GM18520 (cell line): ENCODE measurements around the gene NEUROD2.
A peak's percentile ranks its signal among the peaks of the same experiment; 100 is the strongest.

Source experiments
- ATAC-seq: cut with Tn5 transposase; IDR thresholded peaks from one replicate; pipeline ENCODE4 v1.9.1; 2021; ENCODE audit not compliant: unreplicated experiment

NEUROD2 gene

DNA sequence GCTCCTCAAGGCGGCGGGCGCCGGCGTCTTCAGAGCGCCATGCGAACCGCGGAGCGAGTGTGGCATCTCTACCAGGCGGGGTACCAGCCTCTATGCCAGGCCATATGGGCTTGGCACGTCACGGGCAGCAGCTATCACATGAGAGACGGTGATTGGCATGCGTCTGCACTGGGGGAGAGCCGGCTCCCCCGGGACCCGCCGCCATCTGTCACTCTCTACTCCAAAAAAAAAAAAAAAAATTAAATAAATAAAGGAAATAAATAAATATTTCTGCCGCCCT lies at the start of gene NEUROD2:
NEUROD2 (minus strand) TSS at position 70 of the 280 bp plus-strand sequence. CDS start 1,321 bp downstream, outside the sequence.
- ATAC-seq, result no peak

DNA sequence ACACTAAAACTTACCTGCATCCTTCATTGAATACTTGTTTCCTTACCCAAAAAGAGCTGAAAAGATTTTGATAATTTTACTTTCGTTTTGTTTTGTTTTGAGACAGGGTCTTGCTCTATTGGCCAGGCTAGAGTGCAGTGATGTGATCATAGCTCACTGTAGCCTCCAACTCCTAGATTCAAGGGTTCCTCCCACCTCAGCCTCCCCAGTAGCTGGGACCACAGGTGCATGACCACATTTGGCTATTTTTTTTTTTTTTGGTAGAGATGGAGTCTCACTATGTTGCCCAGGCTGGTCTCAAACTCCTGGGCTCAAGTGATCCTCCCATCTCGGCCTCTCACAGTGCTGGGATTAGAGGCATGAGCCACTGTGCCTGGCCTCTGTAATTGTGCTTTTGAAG lies 47.4 kb upstream of the NEUROD2 start:
- no peak for ATAC-seq

- ATAC-seq, result no peak
Measured at GRCh38 chr17:39653662-39654331, 46.1 kb upstream of the NEUROD2 start.

DNA sequence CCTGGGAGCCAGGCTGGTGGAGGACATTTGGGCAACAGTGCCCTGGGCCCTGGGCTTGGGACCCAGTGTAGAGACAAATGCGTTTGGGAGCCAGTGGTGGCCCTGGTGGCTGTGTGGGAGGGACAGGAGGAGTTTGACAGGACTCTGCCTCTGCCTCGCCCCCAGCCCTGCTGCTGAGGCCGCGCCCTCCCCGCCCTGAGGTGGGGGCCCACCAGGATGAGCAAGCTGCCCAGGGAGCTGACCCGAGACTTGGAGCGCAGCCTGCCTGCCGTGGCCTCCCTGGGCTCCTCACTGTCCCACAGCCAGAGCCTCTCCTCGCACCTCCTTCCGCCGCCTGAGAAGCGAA lies 45.6 kb upstream of the NEUROD2 start:
- no peak for ATAC-seq

GRCh38 chr17:39652587-39653315 lies 45.0 kb upstream of the NEUROD2 start:
- ATAC-seq, result no peak

GRCh38 chr17:39651923-39652586 lies 44.3 kb upstream of the NEUROD2 start:
- no peak for ATAC-seq

GRCh38 chr17:39650121-39650579 lies 42.4 kb upstream of the NEUROD2 start:
- no peak for ATAC-seq

DNA sequence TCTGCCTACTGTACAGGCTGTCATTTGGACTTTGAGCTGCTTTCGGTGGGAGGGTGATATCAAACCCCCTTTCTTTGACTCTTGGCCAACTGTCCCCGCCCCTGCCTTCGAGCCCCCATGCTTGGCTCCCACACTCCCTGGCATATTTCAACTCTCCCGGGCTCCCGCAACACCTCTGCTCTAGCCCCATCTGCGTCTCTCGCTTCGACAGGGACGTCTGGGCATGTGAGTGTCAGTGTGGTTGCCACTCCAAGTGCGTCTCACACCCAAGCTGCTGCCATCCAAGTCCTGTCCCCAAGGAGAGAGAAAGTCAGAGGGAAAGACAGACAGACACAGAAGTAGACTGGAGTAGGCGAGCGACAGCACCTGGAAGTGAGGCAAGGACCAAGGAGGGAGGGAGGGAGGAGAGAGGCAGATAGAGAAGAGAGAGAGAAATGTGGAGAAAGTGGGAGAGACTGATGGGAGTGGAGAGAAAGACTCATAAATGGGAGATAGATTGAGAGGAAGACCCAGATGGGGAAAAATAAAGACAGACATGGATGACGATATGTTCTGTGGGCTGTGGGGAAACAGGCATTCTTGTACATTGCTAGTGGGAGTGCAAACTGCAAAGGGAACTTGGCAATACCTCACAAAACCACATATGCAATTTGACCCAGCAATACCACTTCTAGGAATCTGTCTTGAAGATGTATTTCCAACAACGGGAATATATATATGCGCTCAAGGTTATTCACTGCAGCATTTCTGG lies 41.1 kb upstream of the NEUROD2 start:
- ATAC-seq, result no peak

DNA sequence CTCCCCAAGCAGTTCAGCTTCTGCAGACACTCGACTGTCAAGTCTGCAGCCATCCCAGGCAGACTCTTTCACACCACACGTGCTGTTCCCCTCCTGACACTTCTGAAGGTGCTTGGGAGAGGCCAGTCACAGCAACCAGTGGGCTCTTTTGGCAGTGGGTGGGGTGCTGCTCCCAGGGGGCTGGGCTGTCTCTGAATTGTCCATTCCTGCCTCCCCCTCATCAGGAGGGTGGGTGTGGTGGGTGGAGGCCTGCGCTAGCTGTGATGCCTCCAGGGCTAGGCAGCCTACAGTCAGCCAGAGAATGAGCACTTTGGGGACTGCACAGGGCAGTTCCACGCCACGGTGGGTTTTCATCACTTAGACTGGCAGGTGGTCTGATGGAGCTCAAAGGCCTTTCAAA lies 39.5 kb upstream of the NEUROD2 start:
- no peak for ATAC-seq

GRCh38 chr17:39643271-39643670 lies 35.6 kb upstream of the NEUROD2 start:
- no peak for ATAC-seq

GRCh38 chr17:39642291-39643074 lies 34.8 kb upstream of the NEUROD2 start:
- no peak for ATAC-seq

DNA sequence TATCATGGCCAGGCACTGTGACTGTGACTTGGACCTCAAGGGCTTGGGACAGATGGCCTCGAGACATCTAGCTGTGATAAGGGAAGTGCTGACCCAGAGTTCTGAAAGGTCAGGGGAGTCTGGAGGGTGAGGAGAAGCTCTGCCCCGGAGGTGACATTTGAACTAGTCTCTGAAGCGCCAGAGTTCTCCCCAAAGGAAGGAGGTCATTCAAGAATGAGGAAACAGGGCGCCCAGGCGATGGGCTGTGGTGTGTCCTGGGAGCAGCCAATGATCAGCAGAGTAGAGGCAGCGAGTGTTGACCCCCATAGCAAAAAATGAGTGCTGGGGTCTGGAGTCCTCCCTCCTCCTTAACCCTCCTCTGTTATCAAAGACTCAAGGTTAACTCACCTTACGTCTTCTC lies 34.2 kb upstream of the NEUROD2 start:
- no peak for ATAC-seq

- ATAC-seq, result no peak
Measured at GRCh38 chr17:39641097-39641496, 33.4 kb upstream of the NEUROD2 start.

GRCh38 chr17:39640591-39641031 lies 32.9 kb upstream of the NEUROD2 start:
- ATAC-seq, result no peak

DNA sequence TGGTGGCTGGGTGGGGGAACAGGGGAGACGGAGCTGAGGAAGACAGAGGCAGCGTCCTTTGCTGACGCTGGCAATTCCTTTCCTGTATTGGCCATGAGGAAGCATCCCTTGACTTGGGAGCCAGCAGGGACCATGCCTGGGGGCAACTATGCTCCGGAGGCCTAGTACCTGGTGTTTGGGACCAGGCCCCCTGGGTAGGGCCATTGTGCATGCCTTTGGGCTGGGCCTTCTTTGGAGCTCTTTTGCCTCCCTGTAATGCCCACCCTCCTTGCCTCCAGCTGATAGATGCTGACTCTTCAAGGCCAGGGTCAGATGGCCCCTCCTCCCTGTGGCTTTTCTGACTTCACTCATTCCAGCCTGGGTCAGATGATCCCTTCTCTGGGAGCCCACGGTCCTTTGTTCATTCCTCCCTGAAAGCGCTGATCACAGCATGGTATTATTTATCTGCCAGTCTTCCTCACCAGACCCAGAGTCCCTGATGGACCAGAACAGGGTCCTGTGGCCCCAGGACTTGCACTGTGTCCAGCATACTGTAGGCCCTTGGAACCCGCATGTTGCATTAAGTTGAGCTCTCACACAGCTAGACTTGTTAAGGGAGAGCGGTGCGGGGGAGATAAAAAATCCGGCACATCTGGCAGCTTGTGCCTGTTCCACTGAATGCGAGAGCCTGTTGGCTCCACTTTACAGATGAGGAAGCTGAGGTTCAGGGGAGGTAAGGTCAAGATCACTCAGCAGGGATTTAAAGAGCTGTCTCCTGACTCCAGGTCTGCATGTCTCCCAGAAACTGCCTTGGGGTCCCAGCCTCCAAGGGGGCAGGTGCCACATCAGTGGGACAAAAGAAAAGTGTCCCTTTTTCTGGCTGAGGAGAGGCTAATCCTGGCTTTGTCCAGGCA lies 32.1 kb upstream of the NEUROD2 start:
- no peak for ATAC-seq

DNA sequence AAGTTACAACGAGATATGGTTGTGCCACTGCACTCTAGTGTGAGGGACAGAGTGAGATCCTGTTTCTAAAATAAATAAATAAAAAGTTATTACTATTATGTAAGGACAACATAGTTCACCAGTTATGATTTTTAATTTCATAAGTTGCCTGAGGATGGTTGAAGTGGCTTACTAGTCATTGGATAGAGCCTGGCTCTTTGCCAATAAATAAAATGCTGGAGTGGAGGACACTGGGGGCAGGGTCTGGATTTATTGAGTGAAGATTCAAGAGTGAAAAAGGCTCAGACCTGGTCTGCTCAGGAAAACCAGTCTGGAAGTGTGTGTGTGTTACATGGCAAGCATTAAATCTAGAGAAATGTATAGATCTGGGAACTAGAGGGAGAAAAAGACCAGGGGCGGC lies 31.3 kb upstream of the NEUROD2 start:
- ATAC-seq, result no peak

GRCh38 chr17:39638317-39638716 lies 30.6 kb upstream of the NEUROD2 start:
- ATAC-seq, result no peak

DNA sequence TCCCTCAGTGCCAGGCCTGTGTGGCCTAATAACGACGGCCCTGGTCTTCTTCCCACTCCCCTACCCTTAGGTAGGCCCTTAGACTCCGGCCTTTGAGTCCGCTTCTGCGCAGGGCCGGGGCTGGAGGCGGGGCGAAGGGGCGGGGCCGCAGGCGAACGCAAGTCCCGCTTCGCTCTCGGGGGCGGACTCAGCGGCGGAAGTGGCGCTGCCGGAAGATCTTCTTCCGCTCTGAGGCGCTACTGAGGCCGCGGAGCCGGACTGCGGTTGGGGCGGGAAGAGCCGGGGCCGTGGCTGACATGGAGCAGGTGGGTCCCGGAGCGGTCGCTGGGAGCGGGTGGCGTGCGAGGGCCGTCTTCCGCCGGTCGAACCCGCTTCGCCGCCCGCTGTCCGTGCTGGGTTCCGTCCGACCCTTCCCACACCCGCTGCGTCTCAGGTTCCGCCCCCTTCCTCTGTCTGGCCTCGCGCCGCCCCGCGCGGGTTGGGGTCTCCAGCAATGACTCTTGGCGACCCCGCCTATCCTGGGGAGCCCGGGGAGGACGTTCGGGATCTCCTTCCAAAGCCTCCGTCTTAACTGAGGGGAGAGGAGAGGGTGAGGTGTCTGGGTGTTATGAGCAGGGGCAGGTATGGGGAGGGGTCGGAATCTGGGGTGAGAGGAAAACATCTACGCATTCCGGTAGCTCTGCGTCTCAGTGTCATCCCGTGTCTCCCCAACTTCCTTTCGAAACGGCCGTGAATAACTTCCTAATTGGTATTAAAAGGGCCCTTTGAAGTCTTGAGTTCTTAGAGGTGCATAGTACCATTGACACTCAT lies 29.4 kb upstream of the NEUROD2 start, which contains the start of gene STARD3:
STARD3 (plus strand) TSS at position 218 of the 810 bp plus-strand sequence. CDS start 16,388 bp downstream, outside the sequence.
- ATAC-seq, result peak; percentile 58

DNA sequence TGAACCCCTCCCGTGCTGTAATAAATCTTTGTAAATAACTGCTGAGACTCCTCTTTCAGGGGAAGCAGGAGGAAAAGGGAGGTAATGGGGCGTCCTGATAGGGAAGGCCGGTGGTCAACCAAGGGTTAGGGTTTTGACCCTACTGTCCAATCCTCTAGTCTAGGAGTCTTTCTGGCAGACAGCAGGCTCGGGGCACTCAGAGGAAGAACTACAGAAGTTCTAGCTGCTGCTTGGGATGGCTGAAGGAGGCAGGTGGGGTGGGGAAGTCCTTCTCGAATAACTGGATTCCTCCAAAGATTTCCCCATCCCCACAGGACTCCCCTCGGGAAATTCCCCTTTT lies 28.8 kb upstream of the NEUROD2 start:
- no peak for ATAC-seq
